HG03139 (cell line): ENCODE data around the gene EHBP1.

Experiments used
- ATAC-seq: cut with Tn5 transposase; IDR thresholded peaks from one replicate; pipeline ENCODE4 v1.9.1; 2021; ENCODE audit not compliant: unreplicated experiment

EHBP1 gene

DNA sequence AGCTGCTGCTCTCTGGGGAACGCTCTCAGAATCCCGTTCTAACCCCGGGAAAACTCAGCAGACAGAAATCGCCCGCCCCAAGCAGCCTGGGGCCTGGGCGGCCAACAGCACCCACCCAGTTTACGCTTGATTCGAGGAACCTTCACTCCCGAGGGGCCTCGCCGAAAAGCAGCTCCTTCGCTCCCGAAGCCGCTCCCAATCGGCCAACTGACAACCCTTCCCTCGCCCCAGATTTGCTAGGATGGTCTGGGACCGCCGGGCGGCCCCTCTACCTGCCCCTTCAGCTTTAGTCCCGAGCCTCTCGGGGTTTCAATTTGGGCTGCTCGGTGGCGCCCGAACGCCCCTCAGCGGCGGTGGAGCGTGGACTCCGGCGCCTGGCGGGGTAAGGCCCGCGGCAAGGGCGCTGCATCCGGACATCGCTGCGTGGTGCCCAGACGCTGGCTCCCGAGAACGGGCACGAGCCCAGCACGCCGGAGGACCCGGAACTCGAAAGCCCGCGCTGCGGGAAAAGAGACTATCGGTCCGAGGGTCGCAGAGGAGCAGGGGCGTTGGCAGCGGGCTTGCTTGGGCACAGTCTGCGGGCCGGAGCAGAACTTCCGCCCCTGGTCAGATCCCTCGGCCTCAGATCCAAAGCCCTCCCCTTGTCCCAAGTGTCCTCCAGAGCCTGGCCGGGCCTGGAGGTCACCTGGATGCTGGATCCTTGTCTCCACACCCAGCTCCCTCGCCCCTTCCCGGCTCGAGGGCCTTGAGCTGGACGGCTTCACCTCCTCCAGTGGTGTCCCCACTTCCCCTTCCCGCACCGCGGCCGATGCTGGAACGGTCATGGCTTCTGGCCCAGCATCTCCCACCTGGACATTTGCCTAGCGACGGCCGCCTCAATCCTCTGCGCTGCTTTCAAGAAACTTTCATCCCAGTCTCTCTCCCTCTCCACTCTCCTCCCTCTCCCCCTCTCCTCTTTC lies 342.1 kb downstream of the EHBP1 start:
- ATAC-seq: no peak

GRCh38 chr2:63048367-63049171 lies 343.1 kb downstream of the EHBP1 start:
- no peak for ATAC-seq

DNA sequence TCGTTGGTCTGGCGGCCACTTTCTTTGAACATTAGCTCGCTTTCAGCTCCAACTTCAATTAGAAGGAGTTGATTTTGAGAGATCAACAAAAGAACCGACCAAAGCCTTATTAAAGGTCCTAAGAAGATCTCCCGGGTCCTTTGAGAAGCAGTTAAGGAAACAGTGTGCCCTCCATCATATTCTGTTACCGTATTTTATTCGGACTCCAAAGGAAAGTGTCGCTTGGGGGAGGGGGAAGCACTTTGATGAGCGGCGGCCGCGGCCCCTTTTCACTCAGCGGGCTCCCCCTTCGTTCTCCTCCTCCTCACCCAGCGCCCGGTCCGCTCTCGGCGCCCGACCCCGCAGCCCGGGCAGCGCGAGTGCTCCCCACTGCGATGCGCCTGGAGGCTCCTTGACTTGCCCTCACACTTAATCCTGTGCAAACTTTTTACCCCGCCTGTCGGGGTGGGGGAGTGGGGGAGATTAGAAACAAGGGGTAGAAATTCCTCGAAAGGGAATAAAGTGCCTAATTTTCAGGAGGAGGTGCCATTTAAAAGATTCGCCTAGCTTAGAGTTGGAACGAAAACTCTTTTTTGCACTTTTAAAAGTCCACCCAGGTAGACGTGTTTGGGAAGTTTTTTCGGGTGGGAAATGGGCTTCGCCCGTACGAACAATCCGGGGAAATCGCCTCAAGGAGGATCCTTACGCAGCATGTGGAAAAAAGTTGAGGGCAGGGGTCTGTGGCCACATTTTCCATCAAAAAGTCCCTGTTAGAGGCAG lies 343.9 kb downstream of the EHBP1 start:
- ATAC-seq: no peak

DNA sequence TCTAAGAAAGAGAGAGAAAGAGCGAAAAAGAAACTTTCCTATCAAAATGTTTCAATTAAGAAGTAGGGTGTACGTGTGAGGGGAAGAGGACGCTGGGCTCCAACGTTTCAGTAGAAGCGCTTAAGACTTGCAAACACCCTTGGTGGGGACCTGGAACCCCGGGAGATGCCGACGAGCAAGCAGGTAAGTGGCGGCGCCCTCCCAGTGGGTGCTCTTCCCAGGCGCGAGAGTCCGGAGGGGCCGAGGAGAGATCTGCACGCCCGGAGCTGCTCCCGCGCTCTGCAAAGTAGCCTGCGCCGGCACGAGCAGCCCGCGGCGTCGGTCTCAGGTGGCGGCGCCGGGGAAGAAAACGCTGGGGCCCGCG lies 344.4 kb downstream of the EHBP1 start:
- no peak for ATAC-seq

GRCh38 chr2:63050334-63051041 lies 345.0 kb downstream of the EHBP1 start, which contains the start of gene OTX1:
OTX1 (plus strand) TSS chr2:63050830; CDS start chr2:63052991, 2,161 bp downstream.
- ATAC-seq: peak; percentile 74

DNA sequence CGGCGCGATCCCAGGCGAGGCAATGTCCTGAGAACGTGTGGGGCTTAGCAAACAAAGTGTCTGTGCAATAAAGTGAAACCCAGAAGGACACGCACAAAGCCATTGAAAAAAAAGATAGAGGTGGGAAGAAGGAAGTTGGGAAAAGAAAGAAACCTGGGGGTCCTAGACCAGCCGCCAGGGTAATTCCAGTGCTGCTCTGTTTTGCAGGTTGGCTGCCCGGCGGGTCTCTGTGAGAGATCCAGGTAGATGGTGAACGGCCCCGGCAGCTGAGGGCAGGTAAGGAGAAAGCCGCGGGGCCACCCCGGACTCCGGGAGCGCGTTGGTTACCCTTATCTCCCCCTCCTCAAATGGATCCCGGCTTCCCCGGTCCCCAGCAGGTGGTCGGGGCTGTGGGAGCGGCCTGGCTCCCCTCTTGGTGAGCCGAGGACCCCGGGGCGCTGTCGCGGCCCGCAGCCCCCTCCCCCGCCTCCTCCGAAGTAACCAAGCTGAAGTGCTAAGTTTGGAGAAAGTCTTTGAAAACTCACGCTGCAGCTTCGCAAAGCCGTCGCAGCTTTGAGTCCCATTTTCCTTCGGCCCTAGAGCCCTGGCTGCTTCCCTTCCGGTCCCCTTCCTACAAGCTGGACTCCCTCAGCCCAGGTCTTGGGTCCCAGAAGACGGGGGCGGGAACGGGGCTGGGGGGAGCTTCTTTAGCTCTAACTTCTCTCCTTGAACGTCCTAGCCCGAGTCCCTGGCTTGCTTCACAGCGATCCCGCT lies 345.7 kb downstream of the EHBP1 start:
- no peak for ATAC-seq

GRCh38 chr2:63051795-63052333 lies 346.4 kb downstream of the EHBP1 start:
- ATAC-seq: no peak

- ATAC-seq: no peak
These were observed 347.0 kb downstream of the EHBP1 start for GRCh38 chr2:63052411-63053080.

GRCh38 chr2:63053081-63053888 lies 347.8 kb downstream of the EHBP1 start:
- ATAC-seq: no peak

GRCh38 chr2:63053889-63054602 lies 348.5 kb downstream of the EHBP1 start:
- no peak for ATAC-seq

- ATAC-seq: no peak
These were observed 349.3 kb downstream of the EHBP1 start for GRCh38 chr2:63054841-63055225.

- ATAC-seq: no peak
These were observed 350.0 kb downstream of the EHBP1 start for GRCh38 chr2:63055226-63056106.

DNA sequence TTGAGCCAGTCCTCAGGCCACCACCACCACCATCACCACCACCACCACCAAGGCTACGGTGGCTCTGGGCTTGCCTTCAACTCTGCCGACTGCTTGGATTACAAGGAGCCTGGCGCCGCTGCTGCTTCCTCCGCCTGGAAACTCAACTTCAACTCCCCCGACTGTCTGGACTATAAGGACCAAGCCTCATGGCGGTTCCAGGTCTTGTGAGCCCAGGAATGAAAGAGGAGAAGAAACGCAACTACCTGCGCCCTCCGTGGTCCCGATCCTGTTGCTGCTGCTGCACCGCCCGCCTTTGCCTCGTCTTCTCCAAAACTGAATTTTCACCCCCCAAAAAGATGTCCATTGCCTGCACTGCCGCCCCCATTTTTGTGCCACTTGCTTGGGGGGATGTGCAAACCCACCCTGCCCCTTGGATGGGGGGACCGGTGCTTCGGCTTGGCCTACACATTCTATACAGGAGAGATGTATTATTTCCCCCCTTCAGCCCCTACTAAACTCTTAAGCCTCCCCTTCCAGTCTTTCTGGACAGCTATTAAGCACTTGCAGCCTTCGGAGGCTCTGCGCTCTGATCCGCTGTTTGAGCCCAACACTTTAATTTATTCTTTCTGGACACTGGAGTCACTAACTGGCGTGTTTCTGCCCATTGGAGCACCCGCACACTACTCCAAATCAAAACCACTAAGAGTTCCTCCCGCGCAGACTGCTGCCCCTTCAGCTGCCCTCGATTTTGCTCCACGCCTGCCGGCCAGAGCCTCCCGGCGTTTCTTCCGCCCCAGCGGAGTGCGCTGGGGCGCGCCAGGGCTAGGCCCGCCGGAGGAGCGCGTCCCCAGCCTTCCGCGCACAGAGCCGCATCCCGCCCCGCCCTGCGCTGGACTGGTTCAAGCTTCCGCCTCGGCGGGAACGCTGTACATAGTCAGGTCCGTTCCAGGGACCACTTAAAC lies 350.9 kb downstream of the EHBP1 start:
- ATAC-seq: no peak

DNA sequence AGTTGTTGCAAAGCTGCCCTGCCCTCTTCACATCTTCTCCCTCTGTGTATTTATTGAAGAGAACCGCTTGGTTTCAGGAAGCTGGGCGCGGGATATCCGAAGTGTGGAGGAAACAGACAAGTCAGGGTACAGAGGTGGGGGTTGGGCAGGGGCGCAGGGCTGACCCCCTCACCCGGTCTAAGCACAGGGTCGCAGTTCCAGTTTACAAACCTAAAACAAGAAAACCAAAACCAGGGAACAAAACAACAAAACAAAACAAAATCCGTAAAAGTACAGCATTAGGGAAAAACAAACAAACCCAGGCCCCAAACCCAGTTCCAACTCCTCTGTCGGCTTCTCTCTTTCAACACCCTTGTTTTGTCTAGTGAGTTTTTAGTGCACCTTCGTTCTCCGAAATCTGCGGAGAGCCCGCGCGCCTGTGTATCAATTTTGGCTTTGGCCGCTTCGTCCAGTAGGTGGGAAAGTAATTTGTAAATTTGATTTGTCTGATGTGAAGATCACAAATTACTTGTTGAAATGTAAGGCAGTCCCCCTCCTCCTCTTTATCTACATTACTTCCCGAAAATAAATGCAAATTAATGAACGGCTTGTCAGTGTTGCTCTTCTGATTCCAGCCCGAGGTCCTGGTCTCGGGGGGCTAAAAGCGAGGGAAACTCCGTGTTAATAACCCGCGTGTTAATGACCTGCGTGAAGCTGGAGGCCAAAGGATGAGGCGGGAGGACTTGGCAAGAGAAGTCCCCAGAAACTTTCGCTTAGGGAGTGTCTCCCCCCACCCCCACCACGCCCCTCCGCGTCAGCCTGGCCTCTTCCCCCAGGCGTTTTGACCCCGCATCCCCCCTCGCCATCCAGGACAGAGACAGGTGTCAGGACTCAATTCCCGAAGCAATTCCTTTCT lies 352.0 kb downstream of the EHBP1 start:
- no peak for ATAC-seq
